HuH-7 (cell line): ENCODE results near the gene TNNI2.
"Not testable (repeated sequence)": the region's sequence is repeated elsewhere in the genome, so short reads cannot be mapped to it uniquely, and the experiment has no call there.

Source experiments
- DNase-seq: peaks from one replicate; pipeline ENCODE4 v3.0.0; 2011; ENCODE audit warnings: low spot score

The TNNI2 gene

GRCh38 chr11:1862588-1863351 is 24.0 kb downstream of the TNNI2 start:
- DNase-seq: no peak

- DNase-seq: no peak
Measured at GRCh38 chr11:1863352-1864216, 24.8 kb downstream of the TNNI2 start.

DNA sequence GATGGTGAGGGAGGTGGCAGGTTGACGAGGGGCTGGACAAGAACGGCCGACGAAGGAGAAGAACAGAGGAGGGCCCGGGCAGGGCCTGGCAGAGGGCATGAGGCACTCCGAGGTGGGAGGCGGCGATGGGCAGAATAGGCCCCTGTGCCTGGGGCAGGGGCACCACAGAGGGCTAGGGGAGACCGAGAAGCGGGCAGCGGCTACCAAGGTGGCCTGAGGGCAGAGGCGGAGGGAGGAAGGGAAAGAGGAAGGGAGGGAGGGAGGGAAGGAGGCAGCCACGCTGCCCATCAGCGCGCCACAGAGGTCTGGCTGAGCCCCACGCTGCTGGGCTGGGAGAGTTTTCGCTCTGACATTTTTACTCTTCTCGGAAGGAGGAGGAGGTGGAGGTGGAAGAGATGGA is 25.4 kb downstream of the TNNI2 start:
- DNase-seq: no peak

DNA sequence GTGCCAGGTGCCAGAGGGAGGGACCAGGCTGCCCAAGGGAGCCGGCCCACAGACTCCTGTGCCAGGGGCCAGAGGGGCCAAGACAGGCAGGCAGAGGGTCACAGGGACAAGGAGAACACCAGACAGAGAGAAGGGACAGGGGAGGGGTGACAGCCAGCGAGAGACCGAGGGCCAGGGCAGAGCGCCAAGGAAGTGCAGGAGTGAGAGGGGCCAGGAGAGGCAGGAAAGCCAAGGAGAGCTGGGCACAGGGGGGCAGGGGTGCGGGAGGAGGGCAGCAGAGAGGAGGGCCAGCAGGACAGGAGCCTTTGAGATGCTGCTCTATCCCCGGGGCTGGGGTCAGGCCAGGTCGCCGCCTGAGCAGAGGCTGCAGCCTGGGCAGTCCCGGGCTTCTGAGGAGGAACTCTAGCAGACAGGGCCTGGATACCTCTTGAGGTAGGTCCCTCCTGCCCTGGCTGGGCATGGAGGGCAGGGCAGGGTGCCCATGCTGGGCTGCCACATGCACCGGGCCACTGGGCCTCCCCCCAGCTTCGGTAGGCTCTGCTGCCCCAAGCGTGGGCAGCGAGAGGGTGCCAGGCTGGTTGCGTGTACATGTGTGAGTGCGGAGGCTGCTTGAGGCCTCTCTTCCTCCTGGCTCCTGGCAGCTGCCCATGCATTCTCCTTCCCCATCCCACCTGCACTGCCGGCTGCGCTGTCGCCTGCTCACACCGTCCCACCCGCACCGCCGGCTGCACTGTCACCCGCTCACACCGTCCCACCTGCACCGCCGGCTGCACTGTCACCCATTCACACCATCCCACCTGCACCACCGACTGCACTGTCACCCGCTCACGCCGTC is 26.3 kb downstream of the TNNI2 start:
- DNase-seq: no peak

DNA sequence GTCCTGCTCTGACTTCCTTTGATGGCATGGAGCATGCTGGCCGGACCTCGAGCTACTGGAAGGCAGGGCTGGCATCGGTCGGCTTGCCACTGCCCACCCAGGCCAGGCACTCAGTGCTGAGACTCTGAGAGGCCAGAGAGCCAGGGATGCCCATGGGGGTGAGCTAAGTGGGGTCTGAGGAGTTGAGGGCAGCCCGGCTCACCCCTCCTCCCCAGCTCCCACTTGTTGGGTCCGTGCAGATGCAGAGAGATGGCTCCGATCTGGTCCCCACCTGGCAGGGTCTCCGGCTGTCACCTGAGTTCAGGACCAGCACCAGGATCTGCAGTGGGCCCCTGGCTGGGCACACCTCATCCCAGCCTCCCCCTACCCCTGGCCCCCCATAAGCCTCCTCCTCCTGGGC is 27.4 kb downstream of the TNNI2 start:
- DNase-seq: no peak

GRCh38 chr11:1866776-1867175 is 28.0 kb downstream of the TNNI2 start:
- no peak for DNase-seq

GRCh38 chr11:1867381-1867780 is 28.6 kb downstream of the TNNI2 start:
- DNase-seq: no peak

DNA sequence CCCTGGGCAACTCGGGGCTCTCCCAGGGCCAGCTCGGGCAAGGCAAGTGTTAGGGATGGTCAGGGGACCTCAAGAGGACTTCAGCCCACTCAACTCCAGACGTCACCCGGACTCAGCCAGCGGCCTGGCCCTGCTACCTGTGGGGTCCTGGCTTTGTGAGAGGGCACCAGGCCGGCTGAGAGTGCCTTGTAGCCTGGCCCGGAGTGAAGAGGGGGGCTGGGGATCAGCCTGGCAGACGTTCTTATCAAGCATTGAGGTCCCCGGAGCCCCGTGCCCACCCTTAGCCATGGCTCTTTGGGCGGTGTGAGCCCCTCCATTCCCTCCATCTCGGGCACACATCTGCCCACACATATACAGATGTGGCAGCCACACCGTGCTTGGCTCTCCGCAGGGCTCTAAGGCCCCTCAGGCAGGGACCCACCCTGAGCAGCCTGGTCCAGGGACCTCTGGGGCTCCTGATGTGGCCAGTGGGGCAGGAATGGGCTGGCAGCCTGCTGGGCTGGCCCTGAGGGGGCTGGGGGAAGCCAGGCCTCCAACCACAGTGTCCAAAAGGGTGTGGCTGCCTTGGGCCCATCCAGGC is 29.4 kb downstream of the TNNI2 start:
- no peak for DNase-seq

- DNase-seq: no peak
Measured at GRCh38 chr11:1868636-1869291, 30.0 kb downstream of the TNNI2 start.

GRCh38 chr11:1869427-1870325 is 30.9 kb downstream of the TNNI2 start:
- peak; percentile 66 for DNase-seq

GRCh38 chr11:1870326-1870696 is 31.5 kb downstream of the TNNI2 start:
- no peak for DNase-seq

GRCh38 chr11:1870721-1871466 is 32.1 kb downstream of the TNNI2 start:
- DNase-seq: no peak

- no peak for DNase-seq
Measured at GRCh38 chr11:1871531-1871930, 32.8 kb downstream of the TNNI2 start.

DNA sequence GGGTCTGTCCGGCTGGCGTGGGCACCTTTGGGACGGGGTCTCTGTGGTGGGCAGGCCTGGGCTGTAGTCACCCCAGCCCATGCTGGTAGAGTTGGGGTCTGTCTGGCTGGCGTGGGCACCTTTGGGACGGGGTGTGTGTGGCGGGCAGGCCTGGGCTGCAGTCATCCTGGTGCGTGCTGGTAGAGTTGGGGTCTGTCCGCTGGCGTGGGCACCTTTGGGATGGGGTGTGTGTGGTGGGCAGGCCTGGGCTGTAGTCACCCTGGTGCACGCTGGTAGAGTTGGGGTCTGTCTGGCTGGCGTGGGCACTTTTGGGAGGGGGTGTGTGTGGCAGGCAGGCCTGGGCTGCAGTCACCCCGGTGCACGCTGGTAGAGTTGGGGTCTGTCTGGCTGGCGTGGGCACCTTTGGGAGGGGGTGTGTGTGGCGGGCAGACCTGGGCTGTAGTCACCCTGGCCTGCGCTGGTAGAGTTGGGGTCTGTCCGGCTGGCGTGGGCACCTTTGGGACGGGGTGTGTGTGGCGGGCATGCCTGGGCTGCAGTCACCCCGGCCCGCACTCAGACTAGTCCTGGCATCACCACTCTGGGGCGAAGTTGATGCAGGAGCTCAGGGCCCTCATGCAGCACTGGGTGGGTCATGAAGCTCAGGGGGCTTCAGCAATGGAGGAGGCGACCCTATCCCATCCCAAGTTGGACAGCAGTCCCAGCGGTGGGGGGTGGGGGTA is 33.6 kb downstream of the TNNI2 start:
- no peak for DNase-seq

- no peak for DNase-seq
Measured at GRCh38 chr11:1873048-1873812, 34.4 kb downstream of the TNNI2 start.

GRCh38 chr11:1873813-1874150 is 35.0 kb downstream of the TNNI2 start:
- DNase-seq: not testable (repeated sequence)

GRCh38 chr11:1874441-1875092 is 35.8 kb downstream of the TNNI2 start:
- DNase-seq: not testable (repeated sequence)
